ENCODE measurements around the gene EXOC6.

- TF ChIP-seq EP300 (IDR thresholded peaks at IDR 0.05; ENCODE audit: borderline replicate concordance in 1 of 2, control insufficient read depth in 1 of 2, low read depth in 2 of 2, low read length in 2 of 2) (no peak; a peak in 1 of 4 replicates), CTCF (IDR thresholded peaks at IDR 0.05 in 2 of 3, conservative IDR thresholded peaks at IDR 0.05 in 1 of 3; ENCODE audit: control insufficient read depth in 2 of 3, extremely low read depth in 1 of 3, insufficient read depth in 1 of 3, low read depth in 3 of 3, low read length in 3 of 3) (no peak)
Observed at GRCh38 chr10:93106631-93107072, 258.3 kb downstream of the EXOC6 start.
